ENCODE data around the gene RAD51B.
"Not testable (repeated sequence)": the region's sequence is repeated elsewhere in the genome, so short reads cannot be mapped to it uniquely, and the experiment has no call there.

RAD51B gene

DNA sequence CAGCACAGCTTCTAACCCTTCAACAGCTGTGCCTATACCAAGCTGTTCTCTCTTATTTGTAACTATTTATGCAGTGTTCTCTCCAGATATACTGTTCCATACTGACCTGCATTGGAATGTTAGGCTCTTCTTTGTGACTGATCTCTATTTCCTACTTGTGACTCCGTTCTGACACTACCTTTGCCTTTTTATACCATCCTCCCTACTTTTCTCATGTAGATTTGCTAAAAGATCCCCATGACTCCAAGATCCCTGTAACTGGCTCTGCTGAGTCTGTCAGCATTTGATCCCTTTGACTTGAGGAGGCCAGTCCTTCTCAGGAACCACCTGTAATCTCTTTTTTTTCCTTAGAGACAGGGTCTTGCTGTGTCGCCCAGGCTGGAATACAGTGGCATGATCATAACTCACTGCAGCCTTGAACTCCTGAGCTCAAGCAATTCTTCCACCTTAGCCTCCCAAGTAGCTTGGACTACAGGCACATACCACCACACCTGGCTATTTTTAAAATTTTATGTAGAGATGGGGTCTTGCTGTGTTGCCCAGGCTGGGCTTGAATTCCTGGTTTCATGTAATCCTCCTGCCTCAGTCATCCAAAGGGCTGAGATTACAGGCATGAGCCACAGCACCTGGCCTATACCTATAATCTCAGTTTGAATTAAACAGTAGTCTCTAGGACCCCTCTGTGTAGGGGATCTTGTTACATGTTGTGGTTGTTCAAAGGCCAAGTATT is 605.0 kb downstream of the RAD51B start:
- no peak for DNase-seq

DNA sequence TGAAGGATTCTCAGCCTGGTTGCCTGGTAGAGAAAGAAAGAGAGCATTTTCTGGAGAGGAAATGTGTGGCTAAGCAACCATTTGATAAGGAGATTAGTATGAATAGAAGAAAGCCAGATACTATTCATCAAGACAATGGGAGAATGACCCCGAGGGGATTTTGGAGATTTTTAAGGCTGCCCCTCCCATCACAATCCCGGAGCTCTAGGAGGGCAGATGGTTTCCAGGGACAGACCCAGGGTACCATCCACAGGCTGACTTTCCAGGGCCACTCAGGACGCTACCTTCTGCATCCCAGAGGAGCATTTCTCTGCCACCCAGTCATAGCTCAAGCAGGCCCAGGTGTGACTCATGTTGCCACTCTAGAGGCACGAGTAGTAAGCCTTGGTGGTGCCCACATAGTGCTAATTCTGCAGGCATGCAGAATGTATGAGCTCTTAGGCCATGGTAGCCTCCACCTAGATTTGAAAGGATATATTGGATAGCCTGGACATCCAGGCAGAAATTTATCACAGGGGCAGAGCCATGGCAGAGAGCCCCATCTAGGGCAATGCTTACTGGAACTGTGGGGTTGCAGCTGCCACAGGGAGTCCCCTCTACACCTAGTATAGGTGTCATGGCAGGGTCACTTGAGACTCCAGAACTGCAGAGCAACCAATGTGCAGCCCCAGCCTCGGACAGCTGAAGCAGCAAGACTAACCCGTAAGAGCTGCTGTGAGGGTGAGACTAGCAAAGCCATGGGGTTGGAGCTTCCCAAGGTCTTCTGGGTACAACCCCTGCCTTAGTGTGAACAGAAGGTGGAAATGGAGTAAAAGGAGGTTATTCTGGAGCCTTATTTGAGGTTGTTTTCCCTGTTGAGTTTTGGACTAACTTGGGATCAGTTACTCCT is 607.3 kb downstream of the RAD51B start:
- no peak for DNase-seq

DNA sequence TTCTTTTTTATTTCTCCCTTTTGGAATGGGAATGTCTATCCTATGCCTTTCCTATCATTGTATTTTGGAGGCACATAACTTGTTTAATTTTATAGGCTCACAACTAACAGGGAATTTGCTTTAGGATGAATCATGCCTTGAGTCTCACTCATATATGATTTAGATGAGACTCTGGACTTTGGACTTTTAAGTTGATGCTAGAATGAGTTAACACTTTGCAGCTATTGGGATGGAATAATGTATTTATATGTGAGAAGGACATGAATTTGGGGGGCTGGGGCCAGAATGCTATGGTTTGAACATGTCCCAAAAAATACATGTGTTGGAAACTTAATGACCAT is 607.9 kb downstream of the RAD51B start:
- DNase-seq = no peak

DNA sequence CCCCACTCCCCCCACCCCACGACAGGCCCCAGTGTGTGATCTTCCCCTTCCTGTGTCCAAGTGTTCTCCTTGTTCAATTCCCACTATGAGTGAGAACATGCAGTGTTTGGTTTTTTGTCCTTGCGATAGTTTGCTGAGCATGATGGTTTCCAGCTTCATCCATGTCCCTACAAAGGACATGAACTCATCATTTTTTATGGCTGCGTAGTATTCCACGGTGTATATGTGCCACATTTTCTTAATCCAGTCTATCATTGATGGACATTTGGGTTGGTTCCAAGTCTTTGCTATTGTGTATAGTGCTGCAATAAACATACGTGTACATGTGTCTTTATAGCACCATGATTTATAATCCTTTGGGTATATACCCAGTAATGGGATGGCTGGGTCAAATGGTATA is 609.3 kb downstream of the RAD51B start:
- DNase-seq = not testable (repeated sequence)

DNA sequence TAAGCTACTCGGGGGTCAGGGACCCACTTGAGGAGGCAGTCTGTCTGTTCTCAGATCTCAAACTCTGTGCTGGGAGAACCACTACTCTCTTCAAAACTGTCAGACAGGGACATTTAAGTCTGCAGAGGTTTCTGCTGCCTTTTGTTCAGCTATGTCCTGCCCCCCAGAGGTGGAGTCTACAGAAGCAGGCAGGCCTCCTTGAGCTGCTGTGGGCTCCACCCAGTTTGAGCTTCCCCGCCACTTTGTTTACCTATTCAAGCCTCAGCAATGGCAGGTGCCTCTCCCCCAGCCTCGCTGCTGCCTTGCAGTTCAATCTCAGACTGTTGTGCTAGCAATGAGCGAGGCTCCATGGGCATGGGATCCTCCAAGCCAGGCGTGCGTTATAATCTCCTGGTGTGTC is 614.6 kb downstream of the RAD51B start:
- DNase-seq = not testable (repeated sequence)

DNA sequence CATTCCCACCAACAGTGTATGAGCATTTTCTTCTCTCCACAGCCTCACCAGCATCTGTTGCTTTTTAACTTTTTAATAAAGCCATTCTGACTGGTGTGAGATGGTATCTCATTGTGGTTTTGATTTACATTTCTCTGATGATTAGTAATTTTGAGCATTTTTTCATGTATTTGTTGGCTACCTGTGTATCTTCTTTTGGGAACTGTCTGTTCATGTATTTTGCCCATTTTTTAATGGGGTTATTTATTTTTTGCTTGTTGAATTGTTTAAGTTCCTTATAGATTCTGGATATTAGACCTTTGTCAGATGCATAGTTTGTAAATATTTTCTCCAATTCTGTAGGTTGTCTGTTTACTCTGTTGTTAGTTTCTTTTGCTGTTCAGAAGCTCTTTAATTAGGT is 616.1 kb downstream of the RAD51B start:
- DNase-seq = not testable (repeated sequence)

DNA sequence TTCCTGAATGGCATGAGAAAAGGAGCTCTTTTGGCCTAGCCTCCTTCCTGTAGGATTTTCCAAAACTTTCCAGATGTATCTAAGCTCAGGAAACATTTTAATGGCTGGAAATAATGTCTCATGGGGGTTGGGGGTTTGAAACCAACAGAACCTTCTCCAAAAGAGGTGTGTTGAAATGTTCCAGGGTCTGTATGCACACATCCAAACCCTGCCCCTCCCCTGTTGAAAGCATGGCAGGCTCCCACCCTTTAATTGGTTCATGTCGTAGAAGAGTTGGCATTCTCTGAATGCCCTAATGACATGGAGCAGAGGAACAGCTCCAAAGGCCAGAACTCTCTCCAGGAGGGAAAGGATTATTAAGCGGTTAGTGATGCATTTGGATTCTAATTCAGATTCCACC is 620.1 kb downstream of the RAD51B start:
- no peak for DNase-seq

DNA sequence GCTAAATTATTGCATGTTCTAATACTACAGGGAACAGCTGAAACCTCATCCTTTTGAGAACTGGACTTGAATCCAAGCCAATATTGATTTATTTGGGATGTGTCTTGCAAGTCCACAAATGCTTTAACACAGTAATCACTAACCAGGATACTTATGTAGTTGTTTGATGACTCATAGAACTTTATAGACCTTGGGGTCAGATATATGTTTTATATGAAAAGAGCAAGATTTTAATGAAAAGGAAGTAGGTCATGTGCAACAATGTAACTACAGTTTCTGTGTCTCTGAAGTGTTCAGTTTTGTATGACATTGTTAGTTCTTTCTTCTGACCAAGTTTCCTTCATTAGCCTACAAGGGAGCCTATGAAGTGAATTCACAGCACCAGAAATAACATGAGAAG is 621.2 kb downstream of the RAD51B start:
- no peak for DNase-seq

DNA sequence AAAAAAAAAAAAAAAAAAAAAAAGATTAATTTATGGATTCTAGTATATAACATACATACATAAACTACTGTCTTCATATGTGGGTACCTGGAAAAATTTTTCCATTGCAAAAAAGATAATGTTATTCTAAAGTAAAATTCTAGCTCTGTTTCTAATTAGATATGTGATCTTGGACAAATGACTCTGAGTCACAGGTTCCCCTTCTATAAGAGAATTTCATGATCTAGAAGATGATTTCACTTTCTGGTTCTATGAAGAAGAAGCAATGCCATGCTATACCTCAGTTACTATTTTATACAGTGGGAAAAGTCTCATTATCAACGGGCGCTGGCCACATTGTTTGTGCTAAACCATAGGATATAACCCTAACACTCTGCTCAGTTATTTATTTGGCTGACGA is 622.0 kb downstream of the RAD51B start:
- DNase-seq = no peak

DNA sequence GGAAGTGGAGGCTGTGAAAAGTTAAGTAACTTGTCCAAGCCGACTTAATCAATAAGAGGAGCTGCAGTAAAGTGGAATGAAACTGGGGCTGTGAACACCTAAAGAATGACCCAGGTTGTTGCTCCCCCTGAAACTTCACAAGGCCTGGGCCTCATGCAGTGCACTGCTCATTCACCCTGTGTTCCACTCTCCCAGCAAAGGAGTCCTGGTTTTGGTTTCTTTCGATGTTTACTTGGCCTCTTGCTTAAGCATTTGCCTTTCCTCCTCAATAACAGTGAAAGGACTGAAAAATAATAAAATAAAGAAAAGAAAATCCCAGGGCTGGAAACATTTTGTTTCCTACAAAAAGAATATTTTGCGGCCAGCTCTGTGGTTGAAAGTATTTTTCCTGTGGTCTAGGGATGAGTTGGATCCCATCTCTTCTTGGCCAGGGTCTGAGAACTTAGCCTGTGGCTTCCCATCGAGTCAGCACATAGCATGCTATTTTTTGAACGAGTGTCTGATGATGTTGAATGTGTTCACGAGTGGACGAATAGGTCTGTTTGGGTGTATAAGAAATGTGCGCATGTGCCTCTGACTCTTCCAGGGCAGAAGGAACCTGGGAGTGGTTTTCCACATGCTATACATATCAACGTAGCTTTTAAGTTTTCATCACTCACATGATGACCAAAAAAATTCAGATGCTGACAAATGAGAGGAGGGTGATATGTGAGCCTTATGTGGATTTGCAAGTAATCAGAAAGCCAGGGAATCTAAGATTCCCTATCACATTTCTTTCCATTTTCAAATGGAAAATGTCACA is 623.5 kb downstream of the RAD51B start:
- DNase-seq = no peak

DNA sequence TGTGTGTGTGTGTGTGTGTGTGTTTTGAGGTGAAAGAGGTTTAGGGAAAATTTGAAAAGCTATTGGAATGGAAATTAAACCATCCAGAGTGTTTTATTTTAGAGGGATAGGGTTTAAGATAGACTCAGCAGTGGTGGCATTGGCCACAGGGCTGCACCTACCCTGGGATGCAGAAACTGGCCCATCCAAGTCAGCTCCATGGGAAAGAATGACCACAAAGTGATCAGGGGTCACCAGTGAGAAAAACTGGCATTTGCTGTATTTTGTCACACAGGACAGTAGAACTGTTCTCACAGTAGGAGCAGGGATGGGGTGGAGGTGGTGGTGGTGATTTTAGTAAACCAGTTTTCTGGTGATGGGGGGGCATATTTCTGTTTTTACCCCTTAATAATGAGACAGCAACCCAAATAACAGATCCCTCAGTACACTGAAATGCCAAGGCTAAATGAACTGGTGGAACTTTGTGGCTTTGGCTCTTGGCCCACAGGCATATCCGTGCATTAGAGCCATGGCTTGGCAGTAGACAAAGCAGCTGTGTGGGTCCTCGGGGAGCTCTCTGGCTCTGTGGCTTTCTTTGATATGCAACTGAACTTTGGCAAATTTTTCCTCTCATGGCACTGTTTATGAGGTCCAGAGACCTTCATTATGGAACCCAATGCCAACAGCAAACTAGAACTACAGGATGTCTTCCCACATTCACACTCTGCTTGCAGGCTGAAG is 625.0 kb downstream of the RAD51B start:
- DNase-seq = no peak

DNA sequence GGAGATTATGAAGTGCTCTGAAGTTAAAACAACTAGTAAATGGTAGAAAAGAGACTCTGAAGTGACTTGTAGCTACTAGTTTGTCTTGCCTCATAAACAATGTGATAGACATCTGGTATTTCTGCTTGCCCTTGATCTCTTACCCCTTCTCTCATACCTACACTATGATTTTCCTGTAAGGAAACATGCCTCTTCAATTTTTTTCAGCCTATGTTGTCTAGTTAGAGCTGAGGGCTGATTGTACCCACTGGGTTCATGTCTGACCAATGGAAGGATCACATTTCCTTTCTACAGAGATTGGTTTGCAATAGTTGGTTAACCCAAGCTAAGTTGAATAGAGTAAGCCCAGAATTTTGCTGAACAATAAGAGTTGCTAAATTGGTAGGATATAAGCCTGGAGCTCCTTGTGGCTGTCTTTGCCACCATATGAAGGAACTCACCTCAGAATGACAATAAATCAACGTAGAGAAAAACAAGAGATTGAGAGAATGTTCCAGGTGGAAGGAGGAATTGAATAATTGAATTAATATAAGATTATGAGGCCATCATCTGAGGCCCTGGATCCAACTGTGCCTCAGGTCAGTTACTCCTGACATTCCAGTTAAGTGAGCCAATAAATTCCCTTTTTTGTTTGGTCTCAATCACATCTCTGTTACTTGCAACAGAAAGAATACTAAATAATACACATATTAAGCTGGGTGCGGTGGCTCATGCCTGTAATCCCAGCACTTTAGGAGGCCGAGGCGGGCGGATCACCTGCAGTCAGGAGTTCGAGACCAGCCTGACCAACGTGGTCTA is 626.9 kb downstream of the RAD51B start:
- no peak for DNase-seq

DNA sequence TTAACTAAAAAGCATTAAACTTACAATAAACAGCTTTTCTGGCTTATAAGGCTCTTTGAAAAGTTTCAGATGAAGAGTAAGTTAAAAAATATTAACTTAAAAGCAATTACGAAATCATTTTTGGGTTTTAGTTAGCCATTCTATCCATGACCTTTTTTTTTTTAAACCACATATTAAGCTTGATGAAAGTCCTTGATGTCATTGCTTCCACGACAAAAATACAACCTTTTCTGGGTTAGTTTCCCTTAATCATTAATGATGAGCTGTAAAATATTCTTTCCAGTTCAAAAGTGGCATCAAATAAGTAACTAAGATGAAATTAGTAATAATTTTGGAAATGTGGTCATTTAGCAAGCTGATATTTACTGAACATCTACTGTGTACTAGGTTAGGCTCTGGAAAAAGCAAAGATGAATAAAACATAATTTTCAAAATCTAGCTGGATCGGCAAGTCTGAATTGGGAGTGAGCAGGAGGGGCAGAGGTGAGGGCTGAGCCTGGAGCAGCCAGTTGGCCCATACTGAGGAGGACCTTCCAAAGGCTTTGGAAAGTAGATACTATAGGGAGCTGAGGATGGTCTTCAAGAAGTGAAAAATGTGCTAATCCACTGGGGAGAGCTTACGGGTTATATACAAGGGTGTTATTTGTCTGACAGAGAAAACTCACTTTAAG is 628.1 kb downstream of the RAD51B start:
- no peak for DNase-seq

DNA sequence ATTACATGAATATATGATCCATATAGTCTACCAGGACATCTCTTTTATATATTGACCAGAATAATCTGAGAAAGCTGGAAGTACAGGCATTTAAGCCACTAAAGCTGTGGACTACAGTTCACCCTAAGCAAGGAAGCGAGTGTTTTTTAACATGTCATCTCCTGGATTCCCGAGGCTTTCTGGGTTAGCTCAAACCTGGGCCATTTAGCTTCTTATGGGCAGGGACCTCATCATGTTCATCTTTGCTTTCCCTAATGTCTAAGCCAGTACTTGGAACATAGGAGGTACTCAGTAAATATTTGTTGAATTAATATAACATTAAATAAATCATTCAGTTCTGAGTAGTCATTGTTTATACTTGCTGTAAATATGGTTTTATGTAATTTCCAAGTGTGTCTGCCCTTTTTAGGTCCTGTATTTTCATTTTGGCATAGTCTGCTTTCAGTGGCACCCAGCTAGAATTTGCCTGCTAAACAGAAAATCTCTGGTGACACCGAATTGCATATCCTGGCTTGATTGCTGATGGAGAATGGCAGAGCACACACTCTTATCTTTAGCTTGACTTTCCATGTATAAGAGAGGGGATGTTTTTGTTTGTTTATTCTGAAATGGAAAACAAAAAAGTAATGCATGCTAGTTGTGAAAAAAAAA is 628.8 kb downstream of the RAD51B start:
- no peak for DNase-seq

DNA sequence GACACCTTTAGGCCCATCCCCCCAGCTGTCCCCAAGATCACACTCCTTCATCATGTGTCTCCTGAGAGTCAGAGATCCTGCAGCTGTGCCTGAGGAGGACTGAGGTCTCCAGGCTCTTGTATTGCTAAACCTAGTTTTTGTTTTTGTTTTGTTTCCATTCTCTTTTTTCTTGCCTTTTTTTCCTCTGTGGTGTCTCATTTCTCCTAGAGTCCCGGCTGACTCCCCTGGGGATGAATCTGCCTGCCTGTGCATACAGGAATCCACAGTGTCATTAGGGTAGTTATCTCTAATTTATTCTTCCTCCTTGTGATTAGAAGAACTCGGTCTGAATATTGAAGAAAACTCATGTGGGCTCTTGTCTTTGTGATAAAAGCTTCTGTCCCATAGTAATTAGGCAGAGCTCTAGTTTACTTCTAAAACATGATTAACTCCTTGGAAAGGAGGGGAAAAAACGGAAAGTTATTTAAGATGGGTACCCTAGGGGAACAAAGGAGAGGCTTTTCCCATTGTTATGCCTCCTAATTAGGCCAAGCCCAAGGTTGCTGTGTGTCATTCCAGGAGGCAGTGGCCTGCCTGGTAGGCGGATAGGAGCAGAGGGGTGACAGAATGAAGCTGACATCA is 630.1 kb downstream of the RAD51B start:
- peak; percentile 63 for DNase-seq

DNA sequence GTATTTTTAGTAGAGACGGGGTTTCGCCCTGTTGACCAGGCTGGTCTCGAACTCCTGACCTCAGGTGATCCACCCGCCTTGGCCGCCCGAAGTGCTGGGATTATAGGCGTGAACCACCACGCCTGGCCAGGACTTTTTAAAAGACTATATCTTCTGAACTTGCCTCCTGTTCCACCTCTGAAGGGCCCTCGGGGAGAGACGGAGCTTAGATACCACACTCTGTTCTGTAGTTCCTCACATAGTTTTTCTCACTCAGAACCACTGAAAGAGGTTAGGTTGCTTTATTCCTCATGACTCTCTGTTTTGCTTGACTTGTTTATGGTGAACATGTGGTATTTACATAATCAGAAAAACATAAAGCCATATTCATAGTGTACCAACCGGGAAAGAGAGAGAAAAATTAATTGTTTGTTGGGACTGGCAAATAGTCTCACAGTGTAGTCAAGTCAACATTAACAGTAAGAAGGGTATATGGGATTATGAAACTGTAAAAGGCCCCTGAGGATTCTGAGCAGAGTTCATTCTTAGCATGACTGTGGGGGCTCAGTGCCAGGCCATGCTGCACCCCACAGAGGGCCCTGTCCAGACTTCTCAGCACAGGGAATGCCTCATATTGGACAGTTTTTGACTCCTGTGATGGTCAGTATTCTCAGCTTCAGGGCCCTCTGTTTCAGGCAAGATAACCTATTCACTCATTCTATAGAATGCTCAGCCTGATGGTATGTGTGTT is 631.0 kb downstream of the RAD51B start:
- DNase-seq = no peak

DNA sequence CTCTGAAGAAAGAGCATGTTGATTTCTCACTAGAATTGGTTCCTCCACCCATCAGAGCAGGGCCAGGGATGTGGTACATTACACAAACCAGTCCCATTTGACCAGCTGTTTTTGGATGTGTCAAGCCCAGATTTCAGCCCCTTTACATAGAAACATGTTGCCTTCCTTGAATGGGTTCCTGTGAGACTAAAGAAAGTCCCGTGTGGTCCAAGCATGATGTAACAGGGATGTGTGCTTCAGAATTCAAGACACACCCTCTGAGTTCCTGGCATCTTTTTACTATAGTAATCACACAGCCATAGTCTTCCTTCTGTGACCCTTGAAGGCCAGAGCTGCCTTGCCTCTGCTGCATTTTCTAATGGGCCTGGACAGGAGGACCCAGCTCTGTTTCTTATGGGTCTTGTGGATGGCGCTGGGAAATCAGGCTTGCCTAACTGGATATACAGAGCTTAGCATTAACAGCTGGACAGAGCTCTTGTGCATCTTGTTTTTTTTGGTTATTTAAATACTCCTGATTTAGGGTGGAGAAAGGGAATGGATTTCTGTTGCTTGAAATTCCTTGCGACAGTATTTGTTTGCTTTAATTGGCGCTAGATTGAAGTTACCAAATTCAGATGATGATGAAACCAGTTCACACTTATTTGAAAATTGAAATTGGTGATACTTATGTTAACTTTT is 632.3 kb downstream of the RAD51B start:
- DNase-seq = no peak

DNA sequence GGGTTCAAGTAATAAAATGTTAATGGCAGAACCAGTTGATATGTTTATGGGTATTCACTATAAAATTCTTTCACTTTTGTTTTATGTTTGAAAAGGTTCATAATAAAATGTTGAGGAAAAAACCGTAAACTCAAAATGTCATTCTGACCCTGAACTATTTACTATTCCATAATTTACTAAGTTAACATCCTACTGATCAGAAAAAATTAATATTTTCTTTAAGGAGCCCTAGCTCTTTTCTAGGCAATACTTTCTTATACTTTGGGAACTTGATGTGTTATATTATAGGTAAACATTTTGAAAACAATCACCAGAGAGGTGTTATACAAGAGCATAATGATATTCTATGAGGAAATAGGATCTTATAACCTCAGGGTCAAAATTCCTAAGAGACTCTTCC is 638.7 kb downstream of the RAD51B start:
- no peak for DNase-seq

DNA sequence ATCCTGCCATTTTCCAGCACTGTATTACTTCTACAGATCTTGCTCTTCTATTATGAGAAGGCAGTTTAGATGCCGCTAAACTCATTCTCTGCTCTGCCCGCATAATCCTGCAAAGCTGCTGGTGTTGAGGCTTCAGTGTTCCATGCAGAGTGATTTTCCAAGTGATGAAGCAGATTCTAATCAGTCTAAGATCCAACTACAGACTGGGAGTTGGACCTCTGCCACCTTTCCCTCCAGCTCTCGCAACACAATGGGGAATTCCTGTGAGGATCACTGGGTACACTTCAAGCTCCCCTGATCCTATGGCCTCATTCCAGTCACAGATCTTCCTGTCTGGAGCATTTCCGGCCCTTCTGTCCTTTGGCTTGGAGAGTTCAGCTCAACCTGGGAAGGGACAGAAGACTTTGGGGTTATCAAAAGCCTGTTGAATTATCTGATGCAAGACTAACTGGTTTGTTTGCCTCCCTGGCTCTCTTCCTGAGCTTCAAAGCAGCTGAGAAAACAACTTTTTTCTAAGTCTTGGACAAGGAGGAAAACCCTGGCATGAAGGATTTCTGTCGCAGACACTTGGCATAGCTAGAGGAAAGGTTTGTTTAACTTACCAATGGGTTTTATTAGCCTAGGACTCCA is 639.4 kb downstream of the RAD51B start:
- peak; percentile 50 for DNase-seq
